ENCODE data around the gene RPUSD2.

Gene RPUSD2

DNA sequence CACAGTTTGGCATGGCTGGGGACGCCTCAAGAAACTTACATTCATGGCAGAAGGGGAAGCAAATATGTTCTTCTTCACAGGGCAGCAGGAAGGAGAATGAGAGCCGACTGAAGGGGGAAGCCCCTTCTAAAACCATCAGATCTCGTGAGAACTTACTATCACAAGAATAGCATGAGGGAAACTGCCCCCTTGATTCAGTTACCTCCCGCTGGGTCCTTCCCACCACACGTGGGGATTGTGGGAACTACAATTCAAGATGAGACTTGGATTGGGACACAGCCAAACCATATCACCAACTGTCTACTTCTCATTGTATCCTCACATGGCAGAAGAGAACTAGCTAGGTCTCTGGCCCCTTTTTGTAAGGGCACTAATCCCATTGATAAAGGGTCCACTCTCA, 34.7 kb upstream of the RPUSD2 start:
- TF ChIP-seq POLR2A (IDR thresholded peaks at IDR 0.05; ENCODE audit: extremely low read depth, insufficient read length) = no peak
- no peak for TF ChIP-seq MYC (IDR thresholded peaks at IDR 0.05; ENCODE audit: low read depth, low read length)
- TF ChIP-seq, protein P1, sequence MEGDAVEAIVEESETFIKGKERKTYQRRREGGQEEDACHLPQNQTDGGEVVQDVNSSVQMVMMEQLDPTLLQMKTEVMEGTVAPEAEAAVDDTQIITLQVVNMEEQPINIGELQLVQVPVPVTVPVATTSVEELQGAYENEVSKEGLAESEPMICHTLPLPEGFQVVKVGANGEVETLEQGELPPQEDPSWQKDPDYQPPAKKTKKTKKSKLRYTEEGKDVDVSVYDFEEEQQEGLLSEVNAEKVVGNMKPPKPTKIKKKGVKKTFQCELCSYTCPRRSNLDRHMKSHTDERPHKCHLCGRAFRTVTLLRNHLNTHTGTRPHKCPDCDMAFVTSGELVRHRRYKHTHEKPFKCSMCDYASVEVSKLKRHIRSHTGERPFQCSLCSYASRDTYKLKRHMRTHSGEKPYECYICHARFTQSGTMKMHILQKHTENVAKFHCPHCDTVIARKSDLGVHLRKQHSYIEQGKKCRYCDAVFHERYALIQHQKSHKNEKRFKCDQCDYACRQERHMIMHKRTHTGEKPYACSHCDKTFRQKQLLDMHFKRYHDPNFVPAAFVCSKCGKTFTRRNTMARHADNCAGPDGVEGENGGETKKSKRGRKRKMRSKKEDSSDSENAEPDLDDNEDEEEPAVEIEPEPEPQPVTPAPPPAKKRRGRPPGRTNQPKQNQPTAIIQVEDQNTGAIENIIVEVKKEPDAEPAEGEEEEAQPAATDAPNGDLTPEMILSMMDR (IDR thresholded peaks at IDR 0.05; ENCODE audit: low read depth, low read length) = no peak
- TF ChIP-seq, protein P2, sequence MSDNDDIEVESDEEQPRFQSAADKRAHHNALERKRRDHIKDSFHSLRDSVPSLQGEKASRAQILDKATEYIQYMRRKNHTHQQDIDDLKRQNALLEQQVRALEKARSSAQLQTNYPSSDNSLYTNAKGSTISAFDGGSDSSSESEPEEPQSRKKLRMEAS (IDR thresholded peaks at IDR 0.05; ENCODE audit: low read depth, low read length) = no peak
- H3K4me3 ChIP-seq (ENCODE audit: low read depth, low read length) = no peak overlapping the region
- no peak for DNase-seq (ENCODE audit: low read depth)

DNA sequence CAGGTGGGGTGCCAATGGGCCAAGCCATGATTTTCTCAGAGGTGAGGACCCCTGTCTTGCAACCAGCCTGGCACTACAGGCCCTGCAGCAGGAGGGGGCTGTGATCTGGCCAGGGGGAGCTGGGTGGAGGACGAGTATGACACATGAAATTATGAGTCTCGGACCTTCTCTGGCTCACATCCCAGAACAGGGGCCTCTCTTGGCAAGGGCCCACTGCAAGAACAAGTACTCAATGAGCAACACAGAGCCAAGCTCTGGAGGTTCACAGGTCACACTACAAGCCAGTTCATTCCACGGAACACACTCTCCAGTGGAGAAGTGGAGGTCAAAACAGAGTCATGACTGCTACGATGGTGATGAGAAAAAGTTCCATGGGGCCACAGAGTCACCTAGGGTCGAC, 32.6 kb upstream of the RPUSD2 start:
- DNase-seq (ENCODE audit: low read depth) = no peak
- no peak for TF ChIP-seq POLR2A (IDR thresholded peaks at IDR 0.05; ENCODE audit: extremely low read depth, insufficient read length)
- TF ChIP-seq, protein P1 (IDR thresholded peaks at IDR 0.05; ENCODE audit: low read depth, low read length) = no peak
- TF ChIP-seq MYC (IDR thresholded peaks at IDR 0.05; ENCODE audit: low read depth, low read length) = no peak
- TF ChIP-seq, protein P2 (IDR thresholded peaks at IDR 0.05; ENCODE audit: low read depth, low read length) = no peak
- H3K4me3 ChIP-seq (ENCODE audit: low read depth, low read length) = no peak overlapping the region

DNA sequence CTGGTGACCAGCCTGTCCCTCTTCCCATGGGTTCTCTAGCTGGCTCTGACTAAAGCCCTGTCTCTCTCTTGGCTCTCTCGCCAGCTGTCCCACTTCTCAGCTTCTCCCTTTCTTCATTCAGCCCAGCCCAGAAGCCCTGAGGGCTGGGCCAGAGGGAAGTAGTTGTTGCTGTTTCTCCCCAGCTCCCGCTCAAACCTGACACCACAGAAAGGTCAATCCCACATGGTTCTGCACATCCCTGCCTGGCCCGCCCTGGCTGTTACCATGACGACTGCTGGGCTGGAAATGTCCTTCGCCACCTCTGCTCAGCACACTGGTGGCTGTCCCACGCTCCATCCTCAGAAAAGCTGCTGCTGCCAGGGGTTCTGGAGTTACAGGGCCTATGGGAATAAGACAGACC, 30.1 kb upstream of the RPUSD2 start:
- peak; percentile 3 for DNase-seq (ENCODE audit: low read depth)
- TF ChIP-seq, protein P2 (IDR thresholded peaks at IDR 0.05; ENCODE audit: low read depth, low read length) = no peak
- TF ChIP-seq, protein P1 (IDR thresholded peaks at IDR 0.05; ENCODE audit: low read depth, low read length) = no peak
- TF ChIP-seq POLR2A (IDR thresholded peaks at IDR 0.05; ENCODE audit: extremely low read depth, insufficient read length) (no peak), MYC (IDR thresholded peaks at IDR 0.05; ENCODE audit: low read depth, low read length) (no peak)
- no peak overlapping the region for H3K4me3 ChIP-seq (ENCODE audit: low read depth, low read length)

DNA sequence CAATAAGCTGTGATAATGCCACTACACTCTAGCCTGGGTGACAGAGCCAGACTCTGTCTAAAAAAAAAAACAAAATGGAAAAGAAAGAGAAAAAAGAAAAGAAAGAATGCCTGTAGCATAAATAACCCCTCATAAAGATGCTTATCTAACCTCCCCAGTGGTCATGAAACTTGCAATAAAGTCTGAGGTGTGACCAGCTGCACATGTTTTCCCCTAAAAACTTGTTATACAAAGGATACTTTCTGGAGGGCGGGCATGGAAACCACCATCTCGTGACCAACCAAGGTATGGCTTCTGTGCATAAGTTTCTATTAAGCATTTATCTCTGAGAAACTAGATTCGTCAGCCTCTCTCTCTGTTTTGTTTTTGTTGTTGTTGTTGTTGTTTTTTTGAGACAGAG, 26.0 kb upstream of the RPUSD2 start:
- no peak for DNase-seq (ENCODE audit: low read depth)
- no peak overlapping the region for H3K4me3 ChIP-seq (ENCODE audit: low read depth, low read length)
- TF ChIP-seq, protein P2 (IDR thresholded peaks at IDR 0.05; ENCODE audit: low read depth, low read length) = no peak
- TF ChIP-seq, protein P1 (IDR thresholded peaks at IDR 0.05; ENCODE audit: low read depth, low read length) = no peak
- TF ChIP-seq POLR2A (IDR thresholded peaks at IDR 0.05; ENCODE audit: extremely low read depth, insufficient read length) = no peak

DNA sequence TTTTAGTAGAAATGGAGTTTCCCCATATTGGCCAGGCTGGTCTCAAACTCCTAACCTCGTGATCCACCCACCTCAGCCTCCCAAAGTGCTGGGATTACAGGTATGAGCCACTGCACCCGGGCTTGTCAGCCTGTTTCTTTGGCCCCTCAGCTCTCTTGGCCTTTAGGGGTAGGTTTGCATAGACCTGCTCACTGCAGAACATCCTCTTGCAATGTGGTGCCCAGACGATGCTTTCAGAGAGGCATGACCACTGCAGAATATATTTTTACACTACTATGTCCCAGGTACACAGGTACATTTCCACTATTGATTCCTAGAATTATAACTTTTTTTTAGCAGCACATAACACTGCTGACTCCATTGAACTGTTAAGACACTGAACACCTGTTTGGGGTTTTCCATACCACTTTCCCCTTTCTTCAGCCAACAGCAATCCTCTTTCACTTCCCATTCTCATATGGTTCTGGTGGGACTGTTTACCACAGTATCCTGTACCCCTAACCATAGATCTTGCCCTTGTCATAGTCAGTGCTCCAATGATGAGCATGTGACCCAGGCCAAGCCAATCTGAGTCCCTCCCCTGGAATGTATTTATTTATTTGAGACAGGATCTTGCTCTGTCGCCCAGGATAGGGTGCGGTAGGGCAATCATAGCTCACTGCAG, 25.3 kb upstream of the RPUSD2 start:
- peak; percentile 38 for DNase-seq (ENCODE audit: low read depth)
- TF ChIP-seq MYC (IDR thresholded peaks at IDR 0.05; ENCODE audit: low read depth, low read length) (no peak), POLR2A (IDR thresholded peaks at IDR 0.05; ENCODE audit: extremely low read depth, insufficient read length) (no peak)
- TF ChIP-seq, protein P1 (IDR thresholded peaks at IDR 0.05; ENCODE audit: low read depth, low read length) = no peak
- TF ChIP-seq, protein P2 (IDR thresholded peaks at IDR 0.05; ENCODE audit: low read depth, low read length) = no peak
- no peak overlapping the region for H3K4me3 ChIP-seq (ENCODE audit: low read depth, low read length)

Measured in NB4 (cell line).